T-helper 2 cell (primary cell): Measurements from ENCODE around the gene OSBPL1A.

Experiments
- DNase-seq, 5 experiments: peaks; one replicate each; pipeline versions ENCODE4 v3.0.0 to v3.0.0-alpha.2; 2012 to 2022
- total RNA-seq, 2 donors: gene quantifications; one replicate each; lab custom pipeline; 2026; lab: John Stamatoyannopoulos, UW

The OSBPL1A gene
- 3.4 to 7.7 reads per million in 2 donors for total RNA-seq

- DNase-seq, result peak; percentile 50 to 86 (median 76)
Measured at GRCh38 chr18:24397694-24398368, at the start of gene OSBPL1A. OSBPL1A (minus strand) TSS chr18:24397824; CDS start chr18:24377533, 20,291 bp downstream.

DNA sequence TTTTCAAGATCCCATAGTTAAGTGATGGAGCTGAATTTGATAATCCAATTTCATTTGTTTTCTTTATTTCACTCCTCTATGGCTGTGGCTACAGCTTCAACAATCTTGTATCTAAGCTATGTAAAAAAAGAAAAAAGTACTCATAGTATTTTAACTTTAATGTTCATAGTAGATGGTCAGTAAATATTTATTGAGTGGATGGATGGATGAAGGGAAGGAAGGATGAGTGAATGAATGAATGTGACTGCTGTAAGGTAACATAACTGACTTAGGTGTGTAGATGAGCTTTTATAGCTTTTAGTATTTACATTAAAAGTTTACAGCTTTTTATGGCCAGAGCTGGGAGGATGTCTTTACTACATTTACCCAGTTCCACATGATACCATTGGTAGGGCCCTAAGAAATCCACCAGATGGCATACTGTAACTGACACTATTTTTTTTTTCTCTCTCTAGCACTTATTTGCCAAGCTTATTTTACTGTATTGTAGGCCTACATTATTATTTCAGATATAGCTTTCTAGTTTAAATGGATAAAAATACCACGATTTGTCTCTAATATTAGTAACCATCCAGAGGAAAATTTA lies 49.4 kb upstream of the OSBPL1A start:
- DNase-seq, result peak in 1 of 5 experiments; percentile 64

- no peak for DNase-seq
Measured at GRCh38 chr18:24446453-24446852, 48.8 kb upstream of the OSBPL1A start.

DNA sequence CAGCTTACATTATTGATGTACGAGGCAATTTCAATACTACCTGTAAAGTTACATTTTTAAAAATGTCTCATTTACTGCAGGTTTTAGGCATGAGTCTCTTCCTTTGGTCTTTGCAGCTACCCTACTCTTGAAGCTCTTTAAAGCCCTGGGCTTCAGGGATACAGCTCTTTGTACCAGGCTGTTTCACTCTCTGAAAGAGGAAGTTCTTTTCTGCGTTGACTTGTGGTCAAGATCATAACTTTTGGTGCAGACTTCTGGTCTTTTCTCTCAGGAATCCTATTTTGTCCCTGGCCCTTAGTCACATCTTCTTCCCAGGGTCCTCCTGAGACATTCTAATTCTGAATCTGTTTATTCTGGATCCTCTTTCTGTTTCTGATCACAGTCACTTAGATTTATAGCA lies 46.2 kb upstream of the OSBPL1A start:
- no peak for DNase-seq

GRCh38 chr18:24436939-24437338 lies 39.3 kb upstream of the OSBPL1A start:
- peak in 1 of 5 experiments; percentile 87 for DNase-seq

GRCh38 chr18:24432618-24433017 lies 35.0 kb upstream of the OSBPL1A start:
- DNase-seq, result peak in 1 of 5 experiments; percentile 3

GRCh38 chr18:24429188-24429587 lies 31.6 kb upstream of the OSBPL1A start:
- DNase-seq, result no peak

DNA sequence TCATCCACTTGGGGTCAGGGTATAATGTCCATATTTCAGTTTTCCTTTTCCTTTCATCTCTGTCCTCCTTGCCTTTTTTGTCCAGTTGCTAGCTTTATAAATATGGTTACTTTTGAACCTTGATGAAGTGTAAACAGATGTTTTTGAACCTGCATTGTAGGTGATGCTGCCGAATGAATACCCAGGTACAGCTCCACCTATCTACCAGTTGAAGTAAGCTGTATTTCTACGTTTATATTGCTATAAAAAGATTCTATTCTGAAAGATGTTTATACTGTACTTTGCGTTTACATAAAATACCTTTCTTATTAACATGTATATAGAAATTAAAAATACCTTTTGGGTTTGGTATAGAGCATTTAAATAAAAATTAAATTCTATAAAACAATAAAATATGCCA lies 31.1 kb upstream of the OSBPL1A start:
- no peak for DNase-seq

GRCh38 chr18:24427484-24427883 lies 29.9 kb upstream of the OSBPL1A start:
- no peak for DNase-seq

- DNase-seq, result peak; percentile 52 to 87 (median 63)
Measured at GRCh38 chr18:24426398-24427294, 29.0 kb upstream of the OSBPL1A start, which contains the start of gene IMPACT. IMPACT (plus strand) TSS chr18:24426670; CDS start chr18:24426757, 87 bp downstream.

DNA sequence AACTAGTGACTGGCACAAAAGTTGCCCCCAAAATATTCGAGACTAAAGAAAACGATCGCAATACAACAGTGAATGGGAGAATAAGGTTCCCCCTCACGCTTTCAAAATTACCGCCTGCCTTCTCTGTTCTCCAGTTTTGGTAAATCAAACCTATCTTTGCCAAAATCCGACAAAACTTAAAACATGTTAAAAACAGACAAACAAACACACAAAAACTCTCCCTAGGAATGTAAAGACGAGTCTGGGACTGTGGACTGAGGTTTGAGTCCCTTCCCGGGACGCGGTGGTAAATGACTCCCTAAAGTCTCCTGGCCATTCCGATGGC lies 28.4 kb upstream of the OSBPL1A start:
- no peak for DNase-seq

- DNase-seq, result no peak
Measured at GRCh38 chr18:24421831-24422230, 24.2 kb upstream of the OSBPL1A start.

- no peak for DNase-seq
Measured at GRCh38 chr18:24420551-24420950, 22.9 kb upstream of the OSBPL1A start.

DNA sequence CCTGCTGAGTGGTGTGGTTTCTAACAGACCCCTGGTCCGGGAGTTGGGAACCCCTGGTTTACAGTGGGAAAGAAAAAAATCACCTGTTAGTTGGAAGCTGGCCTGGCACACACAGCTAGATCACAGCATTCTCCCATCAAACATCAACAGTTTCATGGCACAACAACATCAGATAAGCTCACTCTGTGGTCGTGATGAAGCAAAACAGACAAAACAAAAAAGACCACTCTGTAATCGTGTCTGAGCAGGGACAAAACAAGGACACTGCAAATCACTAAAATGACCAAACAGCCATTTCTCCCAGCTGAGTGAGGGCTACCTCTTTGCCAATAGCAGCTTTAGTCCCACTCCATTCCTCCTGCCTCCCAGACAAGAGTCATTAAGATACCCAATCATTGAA lies 19.9 kb upstream of the OSBPL1A start:
- no peak for DNase-seq

DNA sequence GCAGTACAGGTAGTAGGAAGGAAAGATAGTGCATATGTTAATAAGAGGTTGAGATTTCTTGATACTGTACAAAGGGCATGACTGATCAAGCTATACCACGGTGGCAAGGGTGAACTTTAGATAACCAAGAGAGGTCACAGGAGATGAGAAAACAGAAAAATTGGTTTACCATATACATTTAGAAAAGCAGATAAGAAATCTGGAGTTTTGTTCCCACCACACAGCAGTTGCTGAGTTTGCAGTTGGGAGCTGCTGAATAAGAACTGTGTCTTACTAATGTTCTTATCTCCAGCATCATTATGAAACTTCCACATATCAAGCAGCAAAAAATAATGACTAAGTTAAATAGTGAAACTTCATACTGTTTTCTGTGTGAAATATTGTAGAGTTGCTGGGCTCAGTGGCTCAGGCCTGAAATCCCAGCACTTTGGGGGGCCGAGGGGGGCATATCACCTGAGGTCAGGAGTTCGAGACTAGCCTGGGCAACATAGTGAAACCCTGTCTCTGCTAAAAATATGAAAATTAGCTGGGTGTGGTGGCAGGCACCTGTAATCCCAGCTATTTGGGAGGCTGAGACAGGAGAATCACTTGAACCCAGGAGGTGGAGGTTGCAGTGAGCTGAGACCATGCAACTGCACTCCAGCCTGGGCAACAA lies 16.9 kb upstream of the OSBPL1A start:
- peak in 2 of 5 experiments; percentile 15 to 98 for DNase-seq

DNA sequence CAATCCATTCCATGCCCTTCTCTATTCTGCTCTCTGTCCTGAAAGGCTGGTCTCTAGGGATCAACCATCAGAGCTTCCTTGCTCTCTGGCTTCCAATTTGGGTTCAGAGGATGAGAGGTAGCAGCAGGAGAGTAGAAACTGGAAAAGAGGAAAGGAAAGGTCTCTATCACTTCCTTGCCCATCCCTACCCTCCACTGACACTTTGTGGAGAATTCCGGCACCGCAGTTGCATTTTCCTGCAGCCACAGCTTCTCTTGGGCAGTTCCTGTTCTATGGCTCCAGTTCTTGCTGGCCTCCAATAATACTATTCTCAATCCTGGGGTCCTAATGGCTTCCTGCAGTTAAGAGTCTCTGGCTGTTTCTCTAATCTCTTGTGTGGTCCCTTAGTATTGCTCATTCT lies 15.5 kb upstream of the OSBPL1A start:
- no peak for DNase-seq

- no peak for DNase-seq
Measured at GRCh38 chr18:24408496-24408895, 10.9 kb upstream of the OSBPL1A start.

DNA sequence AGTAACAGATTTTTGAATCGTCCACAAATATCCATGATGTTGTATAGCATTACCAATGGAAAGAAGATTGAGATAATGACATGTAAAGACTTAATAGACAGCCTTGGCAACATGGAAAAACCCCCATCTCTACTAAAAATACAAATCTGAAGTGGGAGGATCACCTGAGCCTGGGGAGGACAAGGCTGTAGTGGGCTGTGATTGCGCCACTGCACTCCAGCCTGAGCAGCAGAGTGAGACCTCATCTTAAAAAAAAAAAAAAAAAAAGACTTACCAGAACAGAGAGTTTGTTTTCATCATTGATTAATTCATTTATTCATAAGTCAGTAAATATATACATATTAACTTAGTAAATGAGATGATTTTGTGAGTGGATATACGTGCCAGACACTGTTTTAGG lies 7.0 kb upstream of the OSBPL1A start:
- no peak for DNase-seq

DNA sequence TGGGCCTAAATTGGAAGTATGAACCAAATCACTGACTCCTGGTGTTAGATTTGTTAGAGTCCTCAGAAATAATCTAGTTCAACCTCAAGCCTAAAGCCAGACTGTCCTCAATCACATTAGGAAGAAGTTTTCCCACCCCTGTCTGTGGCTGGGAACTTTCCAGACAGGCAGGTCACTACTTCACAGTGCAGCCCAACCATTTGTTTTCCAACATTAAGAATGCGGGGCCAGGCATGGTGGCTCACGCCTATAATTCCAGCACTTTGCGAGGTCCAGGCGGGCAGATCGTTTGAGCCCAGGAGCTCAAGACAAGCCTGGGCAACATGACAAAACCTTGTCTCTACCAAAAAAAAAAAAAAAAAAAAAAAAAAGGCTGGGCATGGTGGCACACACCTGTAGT lies 5.5 kb upstream of the OSBPL1A start:
- no peak for DNase-seq

- DNase-seq, result no peak
Measured at GRCh38 chr18:24402209-24402785, 4.7 kb upstream of the OSBPL1A start.

DNA sequence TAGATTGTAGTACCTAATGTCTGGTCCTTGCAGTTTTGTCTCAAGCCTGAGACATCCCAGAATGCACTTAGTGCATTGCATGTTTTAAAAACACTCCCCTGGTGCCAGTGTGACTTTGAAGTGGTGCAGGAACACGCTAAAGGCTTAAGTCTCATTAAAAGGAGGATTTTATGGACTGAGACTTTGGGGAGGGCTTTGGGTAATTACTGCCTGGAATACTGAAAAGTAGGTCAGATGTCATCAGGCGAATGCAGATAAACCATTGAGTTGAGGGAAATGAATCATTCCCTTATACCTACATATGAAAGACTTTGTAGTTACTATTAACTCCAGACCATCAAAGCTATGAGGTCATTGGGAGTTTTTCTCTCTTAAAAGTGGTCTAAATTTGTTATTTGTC lies 3.0 kb upstream of the OSBPL1A start:
- DNase-seq, result no peak

DNA sequence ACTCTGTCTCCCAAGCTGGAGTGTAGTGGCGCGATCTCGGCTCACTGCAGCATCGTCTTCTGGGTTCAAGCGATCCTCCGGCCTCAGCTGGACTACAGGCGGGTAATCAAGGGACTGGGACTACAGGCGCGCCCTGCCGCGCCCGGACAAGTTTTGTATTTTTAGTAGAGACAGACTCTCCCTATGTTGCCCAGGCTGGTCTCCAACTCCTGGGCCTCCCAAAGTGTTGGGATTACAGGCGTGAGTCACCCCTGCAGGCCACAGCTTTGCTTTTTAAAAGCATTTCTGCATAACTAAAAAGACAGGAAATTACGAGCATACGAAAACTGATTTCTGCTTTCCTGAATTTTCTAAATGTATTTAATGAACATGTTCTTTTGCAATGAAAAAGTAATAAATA lies 916 bp upstream of the OSBPL1A start:
- no peak for DNase-seq
